DOHH2 (cell line): Measurements from ENCODE around the gene HPSE.

Experiments
- H3F3A ChIP-seq: fragments of 200-600 bp; sonication (generic), shearing (Covaris generic); 2 replicates; pipeline ENCODE4 v1.6.0; 2016; ENCODE audit warnings: antibody characterized with exemption, mild to moderate bottlenecking; ENCODE audit not compliant: control insufficient read depth, insufficient read depth
- H3K27ac ChIP-seq: fragments of 200-600 bp; sonication (generic); 2 replicates; pipeline ENCODE4 v1.5.1; 2014; ENCODE audit warnings: low read depth, mild to moderate bottlenecking, low read length, moderate library complexity
- H3K27me3 ChIP-seq: fragments of 200-600 bp; sonication (generic); 2 replicates; pipeline ENCODE4 v1.6.1; 2014; ENCODE audit warnings: mild to moderate bottlenecking, low read length, mixed read lengths; ENCODE audit not compliant: control insufficient read depth
- H3K36me3 ChIP-seq: fragments of 200-600 bp; sonication (generic); 2 replicates; pipeline ENCODE4 v1.6.1; 2014; ENCODE audit warnings: mild to moderate bottlenecking, low read length, moderate library complexity, mixed read lengths; ENCODE audit not compliant: control insufficient read depth
- H3K4me1 ChIP-seq: fragments of 200-600 bp; sonication (generic); 2 replicates; pipeline ENCODE4 v1.6.1; 2014; ENCODE audit warnings: mild to moderate bottlenecking, low read length, mixed read lengths; ENCODE audit not compliant: control insufficient read depth
- H3K4me2 ChIP-seq: fragments of 200-600 bp; sonication (generic); 2 replicates; pipeline ENCODE4 v1.6.0; 2014; ENCODE audit warnings: mild to moderate bottlenecking, low read length, moderate library complexity
- H3K4me3 ChIP-seq: fragments of 200-600 bp; sonication (generic); 2 replicates; pipeline ENCODE4 v1.5.1; 2014; ENCODE audit warnings: mild to moderate bottlenecking, low read length, mixed read lengths
- H3K79me2 ChIP-seq: fragments of 200-600 bp; sonication (generic); 2 replicates; pipeline ENCODE4 v1.6.1; 2014; ENCODE audit warnings: mild to moderate bottlenecking, low read length, mixed read lengths; ENCODE audit not compliant: control insufficient read depth
- H3K9me2 ChIP-seq: fragments of 200-600 bp; sonication (generic); replicated peaks from 2 replicates; pipeline ENCODE4 v1.6.1; 2014; ENCODE audit warnings: mild to moderate bottlenecking, low read length, mixed read lengths; ENCODE audit not compliant: control insufficient read depth
- H3K9me3 ChIP-seq: fragments of 200-600 bp; sonication (generic); 2 replicates; pipeline ENCODE4 v1.6.1; 2014; ENCODE audit warnings: antibody characterized with exemption, low read length, mixed read lengths; ENCODE audit not compliant: control insufficient read depth, insufficient read depth
- H4K20me1 ChIP-seq: fragments of 200-600 bp; sonication (generic); 2 replicates; pipeline ENCODE4 v1.6.0; 2014; ENCODE audit warnings: low read depth, mild to moderate bottlenecking, antibody characterized with exemption, low read length, moderate library complexity; ENCODE audit not compliant: control insufficient read depth, insufficient read depth
- EZH2phosphoT487 ChIP-seq: fragments of 200-600 bp; sonication (generic); IDR thresholded peaks from 2 replicates; pipeline ENCODE4 v1.6.1; 2017; ENCODE audit warnings: borderline replicate concordance, mild to moderate bottlenecking, antibody characterized with exemption, low read length, moderate library complexity, mixed read lengths
- TF ChIP-seq, protein P1 (sequence below): fragments of 200-600 bp; sonication (generic); IDR thresholded peaks from one replicate; pipeline ENCODE4 v1.5.1; 2014; ENCODE audit warnings: antibody characterized with exemption, mild to moderate bottlenecking, low read depth, low read length; ENCODE audit not compliant: poor library complexity, severe bottlenecking

Gene HPSE

DNA sequence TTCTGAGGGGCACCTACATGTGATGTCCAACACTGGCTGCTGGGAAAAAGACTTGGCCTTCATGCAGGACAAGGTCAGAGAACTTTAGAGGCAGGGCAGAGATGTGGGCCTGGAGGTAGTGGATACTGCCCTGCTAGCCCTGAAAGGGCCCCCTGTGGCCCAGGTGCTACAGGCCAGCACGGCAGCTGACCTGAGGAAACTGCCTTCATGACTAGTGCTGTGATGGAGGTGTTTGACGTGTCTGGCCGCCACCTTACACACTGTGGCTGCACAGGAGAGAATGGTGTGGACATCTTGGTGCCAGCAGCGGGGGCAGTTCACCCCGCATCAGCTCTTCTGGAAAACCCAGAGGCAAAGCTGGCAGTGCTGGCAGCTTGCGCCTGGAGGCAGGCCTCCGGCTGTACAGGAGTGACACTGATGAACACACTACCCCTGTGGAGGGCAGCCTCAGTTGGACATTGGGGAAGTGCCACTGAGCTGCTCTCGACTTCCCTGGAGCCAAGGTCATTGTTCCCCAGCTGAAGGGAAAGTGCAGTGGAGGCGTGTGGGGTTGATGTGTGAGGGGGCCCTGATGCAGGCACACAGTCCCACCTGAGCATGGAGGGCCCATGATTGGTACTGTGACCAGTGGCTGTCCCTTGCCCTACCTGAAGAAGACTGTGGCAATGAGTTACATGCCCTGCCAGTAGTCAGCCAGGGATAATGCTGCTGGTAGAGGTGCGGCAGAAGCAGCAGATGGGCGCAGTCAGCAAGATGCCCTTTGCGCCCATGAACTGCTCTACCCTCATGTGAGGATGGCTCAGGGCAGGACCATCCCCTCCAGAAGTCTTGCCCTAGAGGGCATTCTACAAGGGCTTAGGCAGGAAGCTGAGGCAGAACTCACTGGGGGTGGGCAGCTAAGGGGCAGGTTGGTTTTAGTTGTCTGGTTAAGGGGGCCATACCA lies 87.0 kb downstream of the HPSE start:
- no peaks in the 10 kb centered on the region for H3F3A ChIP-seq
- no peak overlapping the region for H3K4me2 ChIP-seq
- no peak overlapping the region for H3K4me3 ChIP-seq
- TF ChIP-seq EZH2phosphoT487 = no peak
- TF ChIP-seq, protein P1, sequence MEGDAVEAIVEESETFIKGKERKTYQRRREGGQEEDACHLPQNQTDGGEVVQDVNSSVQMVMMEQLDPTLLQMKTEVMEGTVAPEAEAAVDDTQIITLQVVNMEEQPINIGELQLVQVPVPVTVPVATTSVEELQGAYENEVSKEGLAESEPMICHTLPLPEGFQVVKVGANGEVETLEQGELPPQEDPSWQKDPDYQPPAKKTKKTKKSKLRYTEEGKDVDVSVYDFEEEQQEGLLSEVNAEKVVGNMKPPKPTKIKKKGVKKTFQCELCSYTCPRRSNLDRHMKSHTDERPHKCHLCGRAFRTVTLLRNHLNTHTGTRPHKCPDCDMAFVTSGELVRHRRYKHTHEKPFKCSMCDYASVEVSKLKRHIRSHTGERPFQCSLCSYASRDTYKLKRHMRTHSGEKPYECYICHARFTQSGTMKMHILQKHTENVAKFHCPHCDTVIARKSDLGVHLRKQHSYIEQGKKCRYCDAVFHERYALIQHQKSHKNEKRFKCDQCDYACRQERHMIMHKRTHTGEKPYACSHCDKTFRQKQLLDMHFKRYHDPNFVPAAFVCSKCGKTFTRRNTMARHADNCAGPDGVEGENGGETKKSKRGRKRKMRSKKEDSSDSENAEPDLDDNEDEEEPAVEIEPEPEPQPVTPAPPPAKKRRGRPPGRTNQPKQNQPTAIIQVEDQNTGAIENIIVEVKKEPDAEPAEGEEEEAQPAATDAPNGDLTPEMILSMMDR = no peak
- H3K27me3 ChIP-seq = no peaks in the 10 kb centered on the region
- peaks cover 5% of the 10 kb centered on the region for H3K4me1 ChIP-seq
- H3K9me2 ChIP-seq = no peaks in the 10 kb centered on the region
- no peaks in the 10 kb centered on the region for H4K20me1 ChIP-seq
- H3K79me2 ChIP-seq = no peaks in the 10 kb centered on the region
- H3K27ac ChIP-seq = no peak overlapping the region
- no peaks in the 10 kb centered on the region for H3K9me3 ChIP-seq
- no peaks in the 10 kb centered on the region for H3K36me3 ChIP-seq
